Stimulated activated memory B cell treated with anti-CD40 and anti-IgM and Interleukin-4, amounts not matched to agents 10 μg/mL and 1 μg/mL and 100 μg/mL, for 72 hours (primary cell): ENCODE measurements around the gene SPTBN4.

ENCODE experiments used
- ATAC-seq: fragments of 150-1000 bp; cut with Tn5 transposase; 2 replicates; pipeline ENCODE4 v1.10.0; 2021
- H3K27ac Mint-ChIP-seq: one replicate; pipeline ENCODE4 v1.8.0; 2022; ENCODE audit warnings: mild to moderate bottlenecking, mixed read lengths
- H3K27me3 Mint-ChIP-seq: one replicate; pipeline ENCODE4 v1.8.0; 2022; ENCODE audit warnings: mixed read lengths
- H3K36me3 Mint-ChIP-seq: one replicate; pipeline ENCODE4 v1.8.0; 2022; ENCODE audit warnings: mixed read lengths
- H3K4me1 Mint-ChIP-seq: one replicate; pipeline ENCODE4 v1.8.0; 2022; ENCODE audit warnings: mixed read lengths
- H3K4me3 Mint-ChIP-seq: one replicate; pipeline ENCODE4 v1.8.0; 2022; ENCODE audit warnings: mild to moderate bottlenecking, moderate library complexity, mixed read lengths
- H3K9me3 Mint-ChIP-seq: one replicate; pipeline ENCODE4 v1.8.0; 2022; ENCODE audit warnings: mixed read lengths

Gene SPTBN4

DNA sequence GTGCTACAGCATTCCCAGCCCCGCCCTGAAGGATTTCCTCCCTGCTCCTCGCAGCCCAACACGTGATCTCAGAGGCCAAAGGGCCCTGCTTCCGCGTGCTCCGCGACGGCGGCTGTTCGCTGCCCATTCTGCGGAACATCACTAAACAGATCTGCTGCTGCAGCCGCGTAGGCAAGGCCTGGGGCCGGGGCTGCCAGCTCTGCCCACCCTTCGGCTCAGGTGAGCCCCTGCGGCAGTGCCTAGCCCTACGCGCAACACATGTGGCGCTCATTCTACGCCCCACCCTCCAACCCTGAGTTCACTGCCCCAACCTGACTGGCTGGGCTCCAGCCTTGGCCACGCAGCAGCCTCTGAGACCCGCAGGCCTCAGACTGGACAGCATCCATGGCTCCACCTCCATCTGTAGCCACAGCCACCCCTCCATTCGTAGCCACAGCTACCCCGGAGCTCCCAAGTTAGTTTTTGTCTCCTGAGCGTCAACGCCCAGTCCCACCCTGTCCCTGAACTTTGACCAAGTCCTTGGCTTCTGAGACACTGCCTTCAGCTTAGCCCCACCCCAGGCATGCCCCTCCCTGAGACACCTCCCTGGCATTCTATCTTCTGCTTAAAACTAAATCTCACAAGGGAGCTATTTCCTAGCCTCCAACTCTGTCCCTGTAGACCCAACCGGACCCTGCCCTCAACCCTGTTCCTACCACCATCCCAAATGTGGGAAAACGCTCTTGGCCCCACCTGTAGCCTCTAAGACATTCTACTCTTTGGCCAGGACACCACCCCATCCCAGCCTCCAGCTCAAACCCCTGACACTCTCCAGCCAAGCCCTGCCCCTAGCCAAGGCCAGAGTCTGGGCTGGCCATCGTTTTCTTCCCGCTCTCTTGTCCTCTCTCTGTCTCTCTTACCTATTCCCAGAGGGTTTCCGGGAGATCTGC, 140.8 kb downstream of the SPTBN4 start:
- peak overlapping the region; percentile 25 for H3K4me3 Mint-ChIP-seq
- H3K4me1 Mint-ChIP-seq = peaks cover 66% of the 10 kb centered on the region
- H3K36me3 Mint-ChIP-seq = no peaks in the 10 kb centered on the region
- peaks cover 2% of the 10 kb centered on the region for H3K9me3 Mint-ChIP-seq
- no peaks in the 10 kb centered on the region for H3K27me3 Mint-ChIP-seq
- ATAC-seq = no peak
- no peak overlapping the region for H3K27ac Mint-ChIP-seq

DNA sequence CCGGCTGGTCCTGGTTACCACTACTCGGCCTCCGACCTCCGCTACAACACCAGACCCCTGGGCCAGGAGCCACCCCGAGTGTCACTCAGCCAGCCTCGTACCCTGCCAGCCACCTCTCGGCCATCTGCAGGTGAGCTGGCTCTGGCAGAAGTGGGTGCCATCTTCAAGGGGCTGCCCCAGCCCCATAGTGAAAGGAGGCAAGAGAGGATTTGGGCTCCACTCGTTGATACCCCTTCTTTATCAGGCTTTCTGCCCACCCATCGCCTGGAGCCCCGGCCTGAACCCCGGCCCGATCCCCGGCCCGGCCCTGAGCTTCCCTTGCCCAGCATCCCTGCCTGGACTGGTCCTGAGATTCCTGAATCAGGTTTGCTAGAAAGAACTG, 141.4 kb downstream of the SPTBN4 start:
- peaks cover 2% of the 10 kb centered on the region for H3K9me3 Mint-ChIP-seq
- no peak for ATAC-seq
- H3K4me1 Mint-ChIP-seq = peaks cover 61% of the 10 kb centered on the region
- H3K27ac Mint-ChIP-seq = peak overlapping the region; percentile 71
- no peaks in the 10 kb centered on the region for H3K36me3 Mint-ChIP-seq
- no peaks in the 10 kb centered on the region for H3K27me3 Mint-ChIP-seq
- no peak overlapping the region for H3K4me3 Mint-ChIP-seq

DNA sequence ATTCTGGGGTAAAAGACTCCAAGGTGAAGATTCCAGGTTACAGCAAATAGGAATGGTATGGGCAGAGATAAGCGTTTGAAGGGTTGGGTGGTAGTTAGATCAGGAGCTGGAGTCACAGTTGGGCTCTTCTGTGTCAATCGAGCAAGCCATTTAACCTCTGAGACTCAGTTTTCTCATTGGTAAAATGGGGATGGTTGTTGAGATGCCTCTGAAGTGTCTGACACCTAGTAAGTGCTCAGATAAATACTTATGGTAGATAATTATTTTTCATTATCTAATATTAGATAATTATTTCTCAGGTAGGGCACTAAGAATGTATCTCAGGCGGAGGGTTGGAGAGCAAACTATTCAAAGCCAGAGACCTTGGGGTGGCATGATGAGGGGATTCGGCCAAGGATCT, 142.2 kb downstream of the SPTBN4 start:
- no peak for ATAC-seq
- no peaks in the 10 kb centered on the region for H3K27me3 Mint-ChIP-seq

DNA sequence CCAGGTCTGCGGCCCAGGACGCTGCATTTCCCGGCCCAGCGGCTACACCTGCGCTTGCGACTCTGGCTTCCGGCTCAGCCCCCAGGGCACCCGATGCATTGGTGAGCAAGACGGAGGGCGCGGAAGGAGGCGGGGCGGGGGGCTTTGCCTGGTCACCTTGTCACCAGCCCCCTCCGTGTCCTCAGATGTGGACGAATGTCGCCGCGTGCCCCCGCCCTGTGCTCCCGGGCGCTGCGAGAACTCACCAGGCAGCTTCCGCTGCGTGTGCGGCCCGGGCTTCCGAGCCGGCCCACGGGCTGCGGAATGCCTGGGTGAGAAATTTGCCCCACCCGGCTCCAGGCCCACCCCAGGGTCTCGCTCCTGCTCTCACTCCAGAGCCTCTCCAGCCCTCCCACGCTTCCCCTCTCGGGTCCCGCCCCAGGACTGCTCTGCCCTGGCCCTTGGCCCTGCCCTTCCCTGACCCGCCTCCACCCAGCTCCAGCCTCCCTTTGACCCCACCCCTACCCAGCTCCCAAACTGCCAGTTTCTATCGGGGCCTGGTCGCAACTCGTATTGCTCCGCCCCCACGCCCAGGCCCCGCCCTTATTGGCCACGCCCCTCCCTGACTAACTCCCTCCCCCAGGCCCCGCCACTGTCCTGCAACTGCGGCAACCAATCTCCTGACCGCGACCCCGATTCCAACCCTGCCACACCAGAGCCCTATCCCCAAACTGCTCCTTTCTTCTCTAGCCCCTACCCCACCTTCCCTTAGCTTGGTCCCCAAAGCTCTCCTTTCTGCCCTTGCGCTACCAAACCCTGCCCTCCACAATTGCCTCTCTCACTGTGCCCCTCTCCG, 143.0 kb downstream of the SPTBN4 start:
- no peaks in the 10 kb centered on the region for H3K9me3 Mint-ChIP-seq
- peak overlapping the region; percentile 71 for H3K27ac Mint-ChIP-seq
- peaks cover 61% of the 10 kb centered on the region for H3K4me1 Mint-ChIP-seq
- peak overlapping the region; percentile 78 for H3K4me3 Mint-ChIP-seq
- peak; percentile 82 for ATAC-seq
- no peaks in the 10 kb centered on the region for H3K27me3 Mint-ChIP-seq
- H3K36me3 Mint-ChIP-seq = no peaks in the 10 kb centered on the region

More for the DNA sequence above, 142.2 kb downstream of the SPTBN4 start:
- H3K9me3 Mint-ChIP-seq = peaks cover 2% of the 10 kb centered on the region
- peaks cover 61% of the 10 kb centered on the region for H3K4me1 Mint-ChIP-seq
- H3K36me3 Mint-ChIP-seq = no peaks in the 10 kb centered on the region
- peak overlapping the region; percentile 78 for H3K4me3 Mint-ChIP-seq
- peak overlapping the region; percentile 71 for H3K27ac Mint-ChIP-seq

DNA sequence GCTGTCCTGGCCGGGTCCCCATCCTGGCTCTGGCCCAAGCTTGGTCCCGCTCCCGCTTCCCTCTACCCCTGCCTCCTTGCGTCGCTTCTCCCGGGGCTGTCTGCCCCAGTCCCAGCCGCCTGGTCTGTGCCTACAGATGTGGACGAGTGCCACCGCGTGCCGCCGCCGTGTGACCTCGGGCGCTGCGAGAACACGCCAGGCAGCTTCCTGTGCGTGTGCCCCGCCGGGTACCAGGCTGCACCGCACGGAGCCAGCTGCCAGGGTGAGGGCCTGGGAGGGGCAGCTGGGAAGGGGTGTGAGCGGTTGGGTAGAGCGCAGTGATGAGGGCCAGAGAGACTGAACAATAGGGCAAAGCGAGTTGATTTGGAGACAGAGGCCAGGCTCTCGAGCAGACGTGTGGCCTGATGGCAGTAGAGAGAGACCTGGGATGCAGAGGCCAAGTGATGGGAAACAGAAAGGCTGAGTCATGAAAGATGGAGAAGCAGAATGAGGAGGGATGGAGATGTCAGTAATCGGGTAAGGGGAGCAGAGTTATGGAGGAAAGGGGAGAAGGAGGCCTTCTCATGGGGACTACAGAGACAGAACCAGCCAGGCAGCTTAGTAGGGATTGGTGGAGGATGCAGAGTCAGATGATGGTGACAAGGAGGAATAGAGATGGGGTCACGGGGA, 143.7 kb downstream of the SPTBN4 start:
- Mint-ChIP-seq H3K4me1 (peaks cover 61% of the 10 kb centered on the region), H3K36me3 (peaks cover under 1% of the 10 kb centered on the region), H3K27me3 (no peaks in the 10 kb centered on the region), H3K27ac (peak overlapping the region; percentile 71), H3K9me3 (no peaks in the 10 kb centered on the region), H3K4me3 (peak overlapping the region; percentile 78)
- ATAC-seq = peak; percentile 17

DNA sequence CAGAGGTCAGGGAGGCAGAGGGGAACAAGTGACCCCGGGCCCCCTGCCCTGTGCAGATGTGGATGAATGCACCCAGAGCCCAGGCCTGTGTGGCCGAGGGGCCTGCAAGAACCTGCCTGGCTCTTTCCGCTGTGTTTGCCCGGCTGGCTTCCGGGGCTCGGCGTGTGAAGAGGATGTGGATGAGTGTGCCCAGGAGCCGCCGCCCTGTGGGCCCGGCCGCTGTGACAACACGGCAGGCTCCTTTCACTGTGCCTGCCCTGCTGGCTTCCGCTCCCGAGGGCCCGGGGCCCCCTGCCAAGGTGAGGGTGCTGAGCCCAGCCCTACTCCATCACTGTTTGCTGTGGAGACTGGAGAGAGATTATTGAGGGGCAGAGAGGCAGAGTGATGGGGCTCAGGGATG, 144.3 kb downstream of the SPTBN4 start:
- no peaks in the 10 kb centered on the region for H3K27me3 Mint-ChIP-seq
- H3K4me1 Mint-ChIP-seq = peaks cover 61% of the 10 kb centered on the region
- peaks cover 6% of the 10 kb centered on the region for H3K36me3 Mint-ChIP-seq
- H3K4me3 Mint-ChIP-seq = no peak overlapping the region
- no peak for ATAC-seq
- H3K9me3 Mint-ChIP-seq = no peaks in the 10 kb centered on the region
- peak overlapping the region; percentile 71 for H3K27ac Mint-ChIP-seq

DNA sequence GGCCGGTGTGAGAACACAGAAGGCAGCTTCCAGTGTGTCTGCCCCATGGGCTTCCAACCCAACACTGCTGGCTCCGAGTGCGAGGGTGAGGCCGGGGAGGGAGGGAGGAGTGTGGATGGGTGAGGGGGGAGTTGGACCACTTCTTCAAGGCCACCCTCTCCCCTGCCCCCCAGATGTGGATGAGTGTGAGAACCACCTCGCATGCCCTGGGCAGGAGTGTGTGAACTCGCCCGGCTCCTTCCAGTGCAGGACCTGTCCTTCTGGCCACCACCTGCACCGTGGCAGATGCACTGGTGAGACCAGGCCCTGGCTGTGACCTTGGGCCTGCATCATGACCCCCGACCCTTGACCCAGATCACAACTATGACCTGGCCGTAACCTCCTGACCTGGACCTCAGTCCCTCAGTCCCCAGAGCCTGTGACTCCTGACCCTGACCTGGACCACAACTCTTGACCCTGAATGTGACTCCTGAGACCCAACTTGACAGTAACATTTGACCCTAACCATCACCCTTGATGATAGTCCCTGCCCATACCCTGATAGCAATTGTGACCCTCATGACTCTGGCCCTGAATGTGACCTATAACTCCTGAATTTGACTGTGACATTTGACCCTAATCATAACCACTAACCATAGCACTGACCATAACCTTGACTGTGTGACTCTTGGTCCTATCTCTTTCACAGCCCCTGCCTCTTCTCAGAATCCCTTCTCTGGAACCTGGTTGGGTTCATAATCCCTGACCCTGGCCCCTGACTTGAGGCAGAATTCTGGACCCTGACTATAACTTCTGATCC, 145.3 kb downstream of the SPTBN4 start:
- no peak for ATAC-seq
- Mint-ChIP-seq H3K27ac (peak overlapping the region; percentile 91), H3K36me3 (peaks cover 6% of the 10 kb centered on the region)

DNA sequence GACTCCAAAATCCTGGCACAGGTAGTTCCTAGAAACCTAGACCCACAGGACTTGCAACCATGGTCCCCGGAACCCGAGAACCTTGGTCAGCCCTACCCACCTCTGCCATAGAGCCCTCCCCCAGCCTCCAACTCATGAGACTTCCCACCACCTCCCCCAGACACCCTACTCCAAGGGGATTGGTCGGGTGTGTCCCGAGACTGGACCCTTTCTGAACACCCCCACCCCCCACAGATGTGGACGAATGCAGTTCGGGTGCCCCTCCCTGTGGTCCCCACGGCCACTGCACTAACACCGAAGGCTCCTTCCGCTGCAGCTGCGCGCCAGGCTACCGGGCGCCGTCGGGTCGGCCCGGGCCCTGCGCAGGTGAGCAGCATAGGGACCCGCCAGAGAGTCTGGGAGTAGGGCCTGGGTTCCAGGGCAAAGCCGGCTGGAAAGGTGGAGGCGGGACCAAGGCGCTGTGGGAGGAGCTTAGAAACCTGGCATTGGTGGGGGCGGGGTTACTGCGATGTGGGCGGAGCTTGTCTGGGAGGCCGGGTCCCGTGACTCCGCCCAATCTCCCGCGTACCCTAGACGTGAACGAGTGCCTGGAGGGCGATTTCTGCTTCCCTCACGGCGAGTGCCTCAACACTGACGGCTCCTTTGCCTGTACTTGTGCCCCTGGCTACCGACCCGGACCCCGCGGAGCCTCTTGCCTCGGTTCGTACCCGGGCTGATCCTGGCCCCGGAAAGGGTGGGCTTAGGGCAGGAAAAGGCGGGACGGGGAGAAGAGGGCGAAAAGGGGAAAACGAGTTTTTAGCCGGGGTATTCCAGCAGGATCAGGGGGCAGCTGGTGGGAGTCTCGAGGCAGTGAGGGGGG, 146.3 kb downstream of the SPTBN4 start:
- Mint-ChIP-seq H3K4me3 (peak overlapping the region; percentile 97), H3K9me3 (no peaks in the 10 kb centered on the region), H3K27ac (peak overlapping the region; percentile 91), H3K27me3 (no peaks in the 10 kb centered on the region), H3K36me3 (peaks cover 9% of the 10 kb centered on the region), H3K4me1 (peaks cover 56% of the 10 kb centered on the region)
- peak; percentile 4 for ATAC-seq

More for the DNA sequence above, 145.3 kb downstream of the SPTBN4 start:
- Mint-ChIP-seq H3K9me3 (no peaks in the 10 kb centered on the region), H3K4me1 (peaks cover 60% of the 10 kb centered on the region), H3K4me3 (no peak overlapping the region), H3K27me3 (no peaks in the 10 kb centered on the region)

DNA sequence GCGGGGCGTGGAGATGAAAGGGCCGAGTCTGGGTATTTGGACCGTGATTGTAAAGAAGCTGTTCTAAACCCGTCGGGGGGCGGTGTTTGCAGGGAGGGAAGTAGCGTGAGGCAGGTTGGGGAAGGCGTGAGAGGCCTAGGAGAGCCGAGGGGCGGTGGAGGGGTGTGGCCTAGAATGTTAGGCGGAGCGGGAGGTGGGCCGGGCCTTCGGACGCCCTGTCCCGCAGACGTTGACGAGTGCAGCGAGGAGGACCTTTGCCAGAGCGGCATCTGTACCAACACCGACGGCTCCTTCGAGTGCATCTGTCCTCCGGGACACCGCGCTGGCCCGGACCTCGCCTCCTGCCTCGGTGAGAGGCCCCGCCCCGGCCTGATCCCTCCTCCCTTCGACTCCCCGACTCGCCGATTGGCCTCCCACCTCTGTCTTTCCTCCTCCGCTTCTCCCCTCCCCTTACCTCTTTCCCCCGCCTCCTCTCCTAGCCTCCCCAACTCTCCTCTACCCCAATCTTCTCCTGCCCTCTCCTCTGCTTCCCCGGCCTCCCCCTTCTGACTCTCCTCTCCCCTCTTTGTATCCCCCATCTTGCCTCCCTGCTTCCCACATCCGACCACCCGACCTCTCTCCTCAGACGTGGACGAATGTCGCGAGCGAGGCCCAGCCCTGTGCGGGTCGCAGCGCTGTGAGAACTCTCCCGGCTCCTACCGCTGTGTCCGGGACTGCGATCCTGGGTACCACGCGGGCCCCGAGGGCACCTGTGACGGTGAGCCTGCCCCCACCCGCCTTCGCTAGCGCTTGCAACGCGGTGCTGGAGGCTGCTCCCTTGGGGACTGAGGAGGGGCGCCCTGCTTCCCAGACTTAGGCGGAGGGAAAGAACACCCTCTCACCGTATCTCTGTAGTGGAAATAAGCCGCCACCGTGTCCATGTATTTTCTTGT, 147.2 kb downstream of the SPTBN4 start:
- peaks cover 51% of the 10 kb centered on the region for H3K4me1 Mint-ChIP-seq

DNA sequence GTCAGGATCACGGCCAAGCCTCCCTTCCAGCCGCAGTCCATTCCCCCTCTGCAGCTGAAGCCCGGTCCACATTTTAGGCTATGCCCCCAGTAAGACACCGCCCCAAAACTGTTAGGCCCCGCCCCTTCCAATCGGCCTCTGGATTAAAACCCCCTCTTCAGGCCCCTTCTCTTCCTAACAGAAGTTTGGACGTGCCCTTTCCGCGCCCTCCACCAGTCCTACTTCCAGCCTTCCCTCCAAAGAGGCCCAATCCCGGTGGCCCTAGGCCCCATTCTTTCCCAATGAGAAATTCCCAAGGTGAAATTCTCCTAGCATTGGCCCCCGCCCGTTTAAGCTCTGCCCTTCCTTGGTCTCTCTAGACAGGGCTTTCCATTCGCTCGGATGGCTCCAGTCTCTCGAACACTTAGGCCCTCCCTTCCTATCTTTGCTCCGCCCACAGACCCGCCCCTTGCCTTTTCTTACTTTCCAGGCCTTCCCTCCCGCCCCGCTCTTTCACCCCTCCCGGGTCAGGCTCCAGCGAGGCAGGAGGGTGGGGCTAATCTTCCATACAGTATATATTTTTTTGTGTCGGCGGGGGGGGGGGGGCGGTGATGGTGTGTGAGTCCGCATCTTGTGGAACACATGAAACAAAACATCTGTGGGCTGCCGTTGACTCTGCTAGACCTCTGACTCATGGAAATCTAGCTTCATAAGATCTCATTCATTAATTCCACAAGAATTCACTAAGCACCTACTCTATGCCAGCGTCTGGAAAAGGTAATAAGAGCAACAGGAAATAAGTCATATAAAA, 148.0 kb downstream of the SPTBN4 start:
- Mint-ChIP-seq H3K27me3 (no peaks in the 10 kb centered on the region), H3K4me1 (peaks cover 52% of the 10 kb centered on the region), H3K4me3 (peak overlapping the region; percentile 97), H3K27ac (peak overlapping the region; percentile 91), H3K36me3 (peaks cover 20% of the 10 kb centered on the region), H3K9me3 (no peaks in the 10 kb centered on the region)
- no peak for ATAC-seq

More for the DNA sequence above, 147.2 kb downstream of the SPTBN4 start:
- Mint-ChIP-seq H3K27me3 (no peaks in the 10 kb centered on the region), H3K27ac (peak overlapping the region; percentile 91), H3K9me3 (no peaks in the 10 kb centered on the region), H3K36me3 (peaks cover 11% of the 10 kb centered on the region), H3K4me3 (peak overlapping the region; percentile 97)
- ATAC-seq = peak; percentile 78

DNA sequence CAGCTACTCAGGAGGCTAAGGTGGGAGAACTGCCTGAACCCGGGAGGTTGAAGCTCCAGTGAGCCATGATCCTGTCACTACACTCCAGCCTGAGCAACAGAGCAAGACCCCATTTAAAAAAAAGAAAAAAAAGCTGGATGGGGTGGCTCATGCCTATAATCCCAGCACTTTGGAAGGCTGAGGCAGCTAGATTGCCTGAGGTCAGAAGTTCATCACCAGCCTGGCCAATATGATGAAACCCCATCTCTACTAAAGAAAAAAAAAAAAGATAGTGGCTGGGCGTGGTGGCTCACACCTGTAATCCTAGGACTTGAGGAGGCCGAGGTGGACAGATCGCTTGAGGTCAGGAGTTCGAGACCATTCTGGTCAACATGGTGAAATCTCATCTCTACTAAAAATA, 149.4 kb downstream of the SPTBN4 start:
- Mint-ChIP-seq H3K4me1 (peaks cover 41% of the 10 kb centered on the region), H3K27ac (no peak overlapping the region)

DNA sequence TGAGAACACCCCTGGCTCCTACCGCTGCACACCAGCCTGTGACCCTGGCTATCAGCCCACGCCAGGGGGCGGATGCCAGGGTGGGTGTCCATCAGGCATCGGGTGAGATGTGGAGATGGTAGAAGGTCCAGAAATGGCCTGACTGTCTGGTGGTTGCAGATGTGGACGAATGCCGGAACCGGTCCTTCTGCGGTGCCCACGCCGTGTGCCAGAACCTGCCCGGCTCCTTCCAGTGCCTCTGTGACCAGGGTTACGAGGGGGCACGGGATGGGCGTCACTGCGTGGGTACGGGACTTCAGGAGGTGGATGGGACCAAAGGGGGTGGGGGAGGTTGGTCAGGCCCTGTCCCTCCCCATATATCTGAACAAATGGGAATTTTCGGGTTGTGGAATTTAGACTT, 150.1 kb downstream of the SPTBN4 start:
- Mint-ChIP-seq H3K36me3 (peaks cover 36% of the 10 kb centered on the region), H3K4me3 (no peak overlapping the region), H3K4me1 (peaks cover 40% of the 10 kb centered on the region)

More for the DNA sequence above, 149.4 kb downstream of the SPTBN4 start:
- Mint-ChIP-seq H3K9me3 (no peaks in the 10 kb centered on the region), H3K36me3 (peaks cover 28% of the 10 kb centered on the region), H3K27me3 (no peaks in the 10 kb centered on the region), H3K4me3 (no peak overlapping the region)
- ATAC-seq = no peak

More for the DNA sequence above, 150.1 kb downstream of the SPTBN4 start:
- no peaks in the 10 kb centered on the region for H3K9me3 Mint-ChIP-seq
- no peaks in the 10 kb centered on the region for H3K27me3 Mint-ChIP-seq
- no peak for ATAC-seq
- H3K27ac Mint-ChIP-seq = no peak overlapping the region
